HG03457 (cell line): Measurements from ENCODE around the gene PTPN4.
"Not testable (repeated sequence)": the region's sequence is repeated elsewhere in the genome, so short reads cannot be mapped to it uniquely, and the experiment has no call there.

ENCODE experiments used
- ATAC-seq: cut with Tn5 transposase; IDR thresholded peaks from one replicate; pipeline ENCODE4 v1.9.1; 2021; ENCODE audit warnings: moderate number of reproducible peaks; ENCODE audit not compliant: unreplicated experiment

Gene PTPN4

GRCh38 chr2:119801040-119801439 lies 41.3 kb downstream of the PTPN4 start:
- ATAC-seq = no peak

DNA sequence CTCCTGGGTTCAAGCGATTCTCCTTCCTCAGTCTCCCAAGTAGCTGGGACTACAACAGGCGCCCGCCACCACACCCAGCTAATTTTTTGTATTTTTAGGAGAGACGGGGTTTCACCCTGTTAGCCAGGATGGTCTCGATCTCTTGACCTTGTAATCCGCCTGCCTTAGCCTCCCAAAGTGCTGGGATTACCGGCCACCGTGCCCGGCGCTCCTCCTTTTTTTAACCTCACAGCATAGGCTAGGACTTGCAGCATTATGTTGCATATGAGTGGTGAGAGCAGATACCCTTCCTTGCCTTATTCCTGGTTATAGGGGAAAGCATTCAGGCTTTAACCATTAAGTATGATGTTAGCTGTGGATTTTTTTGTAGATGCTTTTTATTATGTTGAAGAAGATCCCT lies 42.3 kb downstream of the PTPN4 start:
- not testable (repeated sequence) for ATAC-seq

- no peak for ATAC-seq
Observed at GRCh38 chr2:119803101-119803500, 43.4 kb downstream of the PTPN4 start.

DNA sequence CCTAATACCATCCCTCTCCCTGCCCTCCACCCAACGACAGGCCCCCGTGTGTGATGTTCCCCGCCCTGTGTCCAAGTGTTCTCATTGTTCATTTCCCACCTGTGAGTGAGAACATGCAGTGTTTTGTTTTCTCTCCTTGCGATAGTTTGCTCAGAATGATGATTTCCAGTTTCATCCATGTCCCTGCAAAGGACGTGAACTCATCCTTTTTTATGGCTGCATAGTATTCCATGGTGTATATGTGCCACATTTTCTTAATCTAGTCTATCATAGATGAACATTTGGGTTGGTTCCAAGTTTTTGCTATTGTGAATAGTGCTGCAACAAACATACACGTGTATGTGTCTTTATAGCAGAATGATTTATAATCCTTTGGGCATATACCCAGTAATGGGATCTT lies 44.7 kb downstream of the PTPN4 start:
- not testable (repeated sequence) for ATAC-seq

- ATAC-seq = no peak
Observed at GRCh38 chr2:119808516-119809147, 48.9 kb downstream of the PTPN4 start.

GRCh38 chr2:119809339-119810048 lies 49.8 kb downstream of the PTPN4 start:
- ATAC-seq = no peak

GRCh38 chr2:119810049-119810630 lies 50.4 kb downstream of the PTPN4 start:
- ATAC-seq = no peak

GRCh38 chr2:119814216-119814615 lies 54.5 kb downstream of the PTPN4 start:
- ATAC-seq = no peak

GRCh38 chr2:119818792-119819191 lies 59.1 kb downstream of the PTPN4 start:
- no peak for ATAC-seq

DNA sequence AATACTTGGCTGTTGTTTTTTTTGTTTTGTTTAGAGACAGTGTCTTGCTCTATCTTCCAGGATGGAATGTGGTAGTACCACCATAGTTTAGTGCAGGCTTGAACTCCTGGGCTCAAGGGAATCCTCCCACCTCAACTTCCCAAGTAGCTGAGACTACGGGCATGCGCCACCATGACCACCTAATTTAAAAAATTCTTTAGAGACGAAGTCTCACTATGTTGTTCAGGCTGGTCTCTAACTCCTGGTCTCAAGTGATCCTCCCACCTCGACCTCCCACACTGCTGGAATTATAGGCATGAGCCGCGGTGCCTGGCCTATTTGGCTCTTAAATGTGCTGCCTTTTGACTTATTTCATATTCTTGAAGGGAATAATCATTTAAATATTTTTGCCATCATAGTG lies 60.1 kb downstream of the PTPN4 start:
- ATAC-seq = no peak

GRCh38 chr2:119820275-119820674 lies 60.6 kb downstream of the PTPN4 start:
- ATAC-seq = no peak

GRCh38 chr2:119821266-119821665 lies 61.5 kb downstream of the PTPN4 start:
- no peak for ATAC-seq

DNA sequence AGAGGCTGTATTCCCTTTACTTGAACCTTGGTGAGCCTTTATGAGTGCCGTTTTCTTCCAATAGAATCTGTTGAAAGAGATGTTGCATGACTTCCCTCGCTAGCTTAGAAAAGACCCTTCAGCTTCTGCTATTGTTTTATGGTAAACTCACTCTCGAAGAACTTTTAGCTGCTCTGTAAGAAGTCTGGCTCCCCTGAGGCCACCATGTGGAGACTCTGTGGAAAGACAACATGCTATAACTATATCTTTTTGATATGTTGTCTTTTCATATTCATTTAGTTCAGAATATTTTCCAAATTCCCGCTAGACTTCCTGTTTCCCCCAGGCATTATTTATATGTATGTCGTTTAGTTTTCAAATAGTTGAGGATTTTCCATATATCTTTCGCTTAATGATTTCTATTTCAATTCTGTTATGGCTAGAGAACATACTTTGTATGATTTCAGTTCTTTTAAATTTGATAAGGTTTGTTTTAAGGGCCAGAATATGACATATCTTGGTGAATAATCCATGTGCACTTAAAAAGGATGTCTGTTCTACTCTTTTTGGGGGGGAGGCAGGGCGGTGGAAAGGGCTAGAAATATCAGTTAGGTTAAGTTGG lies 64.1 kb downstream of the PTPN4 start:
- no peak for ATAC-seq

DNA sequence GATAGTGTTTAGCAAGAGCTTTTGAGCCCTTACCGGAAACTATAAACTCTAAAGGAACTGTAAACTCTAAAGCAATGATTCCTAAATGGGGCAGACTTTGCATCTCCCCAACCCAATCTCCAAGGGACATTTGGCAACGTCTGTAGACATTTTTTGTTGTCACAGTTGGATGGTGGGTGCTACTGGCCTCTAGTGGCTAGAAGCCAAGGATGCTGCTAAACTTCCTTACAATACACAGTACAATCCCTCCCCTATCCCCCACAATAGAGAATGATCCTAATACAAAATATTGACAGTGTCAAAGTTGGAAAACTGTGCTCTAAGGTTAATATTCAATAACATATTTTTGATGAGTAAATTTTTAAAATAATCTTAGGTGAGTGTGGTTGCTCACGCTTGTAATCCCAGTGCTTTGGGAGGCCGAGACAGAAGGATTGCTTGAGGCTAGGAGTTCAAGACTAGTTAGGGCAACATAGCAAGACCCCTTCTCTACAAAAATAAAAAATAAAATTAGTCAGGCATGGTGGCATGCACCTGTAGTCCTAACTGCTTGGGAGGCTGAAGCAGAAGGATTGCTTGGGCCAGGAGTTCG lies 66.7 kb downstream of the PTPN4 start:
- no peak for ATAC-seq

DNA sequence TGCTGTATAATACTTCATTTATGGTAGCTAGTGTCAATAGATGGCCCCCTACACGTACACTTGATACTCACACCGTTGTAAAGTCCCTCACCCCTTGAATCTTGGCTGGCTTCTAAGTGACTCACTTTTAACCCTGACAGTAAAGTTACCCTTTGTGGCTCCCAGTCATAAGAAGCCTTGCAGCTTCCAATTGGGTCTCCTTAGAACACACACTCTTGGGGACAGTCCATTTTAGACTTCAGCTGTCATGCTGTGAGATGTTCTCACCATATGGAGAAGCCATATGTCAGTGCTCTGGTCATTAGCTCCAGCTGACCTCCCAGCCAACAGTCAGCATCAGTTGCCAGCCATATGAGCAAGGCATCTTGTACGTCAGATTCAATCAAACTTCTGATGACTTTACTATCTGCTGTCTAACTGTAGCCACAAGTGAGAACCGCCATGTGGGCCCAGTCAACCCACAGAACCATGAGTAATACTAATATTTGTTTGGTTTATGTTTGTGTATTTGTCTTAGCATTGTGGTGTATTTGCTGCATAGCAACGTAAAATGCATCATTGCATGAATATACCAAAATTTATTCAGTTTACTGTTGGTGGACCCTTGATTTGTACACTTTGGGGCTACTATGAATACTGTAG lies 68.3 kb downstream of the PTPN4 start:
- ATAC-seq = no peak

DNA sequence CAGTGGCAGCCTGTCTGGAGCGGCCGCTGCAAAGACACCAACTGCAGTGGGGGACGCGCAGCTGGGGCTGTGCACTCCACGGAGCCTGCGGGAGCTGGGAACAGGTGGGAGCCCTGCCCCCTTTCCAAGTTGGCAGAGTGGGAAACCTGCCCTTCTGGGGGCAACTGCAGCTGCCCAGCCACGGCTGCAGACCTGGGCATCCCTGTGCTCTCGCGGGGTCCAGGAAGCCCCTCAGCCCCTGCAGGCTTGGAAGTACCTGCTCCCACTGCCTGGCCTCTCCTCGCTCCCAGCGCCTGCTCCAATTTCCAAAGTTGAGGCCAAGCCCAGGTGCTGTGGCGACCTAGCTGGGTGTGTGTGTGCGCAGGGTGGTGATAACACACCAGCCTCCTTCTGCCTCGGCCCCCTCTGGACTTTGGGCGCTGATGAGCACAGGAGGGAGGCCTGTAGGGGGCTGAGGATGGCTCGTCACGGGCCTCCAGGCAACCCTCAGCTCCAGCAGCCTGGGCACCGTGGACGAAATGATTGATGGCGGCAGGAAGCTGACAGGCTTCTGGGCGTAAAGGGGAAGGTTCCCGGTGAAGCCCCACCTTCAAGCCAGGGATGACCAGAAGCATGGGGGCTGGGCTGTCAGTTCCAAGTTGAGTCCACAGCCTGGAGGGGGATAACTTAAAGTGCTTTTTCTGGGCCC lies 76.9 kb downstream of the PTPN4 start:
- no peak for ATAC-seq

DNA sequence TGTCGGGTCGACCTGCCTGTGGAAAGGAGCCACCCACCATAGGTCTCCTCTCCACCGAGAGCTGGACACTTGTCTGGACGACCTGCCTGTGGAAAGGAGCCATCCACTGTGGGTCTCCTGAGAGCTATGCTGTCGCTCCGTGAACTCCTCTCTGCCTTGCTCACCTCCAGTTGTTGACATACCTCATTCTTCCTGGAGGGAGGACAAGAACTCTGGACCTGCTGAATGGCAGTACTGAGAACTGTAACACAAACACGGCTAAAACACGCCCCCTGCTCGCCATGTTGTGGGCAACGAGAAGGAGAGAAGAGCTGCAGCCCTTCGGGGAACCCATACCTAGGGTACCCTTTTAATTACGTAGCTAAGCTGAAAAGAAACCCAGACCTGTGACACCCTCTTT lies 77.6 kb downstream of the PTPN4 start:
- ATAC-seq = no peak

- ATAC-seq = no peak
Observed at GRCh38 chr2:119837759-119838158, 78.0 kb downstream of the PTPN4 start.

- no peak for ATAC-seq
Observed at GRCh38 chr2:119838179-119838578, 78.5 kb downstream of the PTPN4 start.

DNA sequence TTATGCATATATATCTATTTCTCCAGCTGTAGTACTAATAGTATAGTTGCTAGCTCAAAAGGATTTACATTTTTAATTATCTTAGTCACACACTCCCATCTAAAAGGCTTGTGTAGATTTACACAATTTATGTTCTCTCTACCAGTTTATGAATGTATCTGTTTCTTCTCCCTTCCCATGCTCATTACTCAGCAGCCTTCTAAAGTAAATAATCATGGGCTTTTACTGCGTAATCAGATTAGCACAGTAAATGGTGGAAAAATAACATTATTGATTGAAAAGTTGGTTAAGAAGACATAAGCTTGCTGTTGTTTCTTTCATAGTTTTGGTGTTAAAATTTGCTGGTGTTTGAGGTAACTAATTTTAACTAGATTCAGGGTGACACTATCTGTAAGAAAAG lies 81.8 kb downstream of the PTPN4 start:
- no peak for ATAC-seq

DNA sequence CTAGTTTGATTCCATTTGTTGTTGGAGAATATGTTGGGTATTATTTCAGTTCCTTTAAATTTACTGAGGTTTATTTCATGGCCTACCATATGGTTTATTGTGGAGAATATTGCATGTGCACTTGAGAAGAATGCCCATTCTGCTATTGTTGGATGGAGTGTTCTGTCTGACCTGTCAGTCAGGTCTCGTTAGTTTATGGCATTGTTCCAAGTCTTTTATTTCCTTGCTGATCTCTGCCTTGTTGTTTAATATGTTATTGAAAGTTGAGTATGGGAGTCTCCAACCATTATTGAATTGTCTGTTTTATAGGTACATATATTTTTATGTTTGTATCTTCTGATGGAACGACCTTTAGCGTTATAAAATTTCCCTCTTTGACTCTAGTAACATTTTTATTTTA lies 86.3 kb downstream of the PTPN4 start:
- no peak for ATAC-seq
